ENCODE results near the gene ERAP2.

The ERAP2 gene

GRCh38 chr5:96883871-96884270 is 7.6 kb downstream of the ERAP2 start:
- Mint-ChIP-seq H3K36me3 (ENCODE audit: insufficient read depth) (peaks cover 63% of the 10 kb centered on the region), H3K4me3 (peak overlapping the region; percentile 64), H3K27ac (ENCODE audit: low read depth) (peak overlapping the region; percentile 92), H3K27me3 (no peaks in the 10 kb centered on the region), H3K4me1 (peaks cover 70% of the 10 kb centered on the region), H3K9me3 (no peaks in the 10 kb centered on the region)
- DNase-seq (ENCODE audit: low spot score in 2 of 2) (no peak), ATAC-seq (replicated peaks; ENCODE audit: extremely low read depth, poor library complexity, severe bottlenecking) (no peak)

GRCh38 chr5:96884995-96885394 is 8.7 kb downstream of the ERAP2 start:
- Mint-ChIP-seq H3K27me3 (no peaks in the 10 kb centered on the region), H3K4me3 (peak overlapping the region; percentile 43), H3K4me1 (peaks cover 71% of the 10 kb centered on the region), H3K9me3 (no peaks in the 10 kb centered on the region), H3K36me3 (ENCODE audit: insufficient read depth) (peaks cover 70% of the 10 kb centered on the region), H3K27ac (ENCODE audit: low read depth) (peak overlapping the region; percentile 92)
- ATAC-seq (replicated peaks; ENCODE audit: extremely low read depth, poor library complexity, severe bottlenecking) (peak; percentile 12), DNase-seq (ENCODE audit: low spot score in 2 of 2) (no peak)

GRCh38 chr5:96885518-96886338 is 9.4 kb downstream of the ERAP2 start:
- Mint-ChIP-seq H3K27me3 (no peaks in the 10 kb centered on the region), H3K9me3 (no peaks in the 10 kb centered on the region), H3K36me3 (ENCODE audit: insufficient read depth) (peaks cover 70% of the 10 kb centered on the region), H3K27ac (ENCODE audit: low read depth) (peak overlapping the region; percentile 92), H3K4me1 (peaks cover 64% of the 10 kb centered on the region), H3K4me3 (peak overlapping the region; percentile 43)
- ATAC-seq (replicated peaks; ENCODE audit: extremely low read depth, poor library complexity, severe bottlenecking) (peak; percentile 94), DNase-seq (ENCODE audit: low spot score in 2 of 2) (peak in 1 of 2 donors; percentile 21)

GRCh38 chr5:96893342-96893741 is 17.0 kb downstream of the ERAP2 start:
- Mint-ChIP-seq H3K9me3 (no peaks in the 10 kb centered on the region), H3K36me3 (ENCODE audit: insufficient read depth) (peaks cover 64% of the 10 kb centered on the region), H3K4me3 (no peak overlapping the region), H3K27me3 (no peaks in the 10 kb centered on the region), H3K27ac (ENCODE audit: low read depth) (peak overlapping the region; percentile 96), H3K4me1 (peaks cover 53% of the 10 kb centered on the region)
- no peak for DNase-seq (ENCODE audit: low spot score in 2 of 2)
- no peak for ATAC-seq (replicated peaks; ENCODE audit: extremely low read depth, poor library complexity, severe bottlenecking)

GRCh38 chr5:96896276-96896675 is 20.0 kb downstream of the ERAP2 start:
- DNase-seq (ENCODE audit: low spot score in 2 of 2) (no peak), ATAC-seq (replicated peaks; ENCODE audit: extremely low read depth, poor library complexity, severe bottlenecking) (peak; percentile 69)
- Mint-ChIP-seq H3K27me3 (no peaks in the 10 kb centered on the region), H3K9me3 (no peaks in the 10 kb centered on the region), H3K27ac (ENCODE audit: low read depth) (peak overlapping the region; percentile 96), H3K4me1 (peaks cover 56% of the 10 kb centered on the region), H3K4me3 (peak overlapping the region; percentile 77), H3K36me3 (ENCODE audit: insufficient read depth) (peaks cover 68% of the 10 kb centered on the region)

GRCh38 chr5:96896806-96897205 is 20.5 kb downstream of the ERAP2 start:
- Mint-ChIP-seq H3K36me3 (ENCODE audit: insufficient read depth) (peaks cover 71% of the 10 kb centered on the region), H3K4me3 (peak overlapping the region; percentile 77), H3K27me3 (no peaks in the 10 kb centered on the region), H3K27ac (ENCODE audit: low read depth) (peak overlapping the region; percentile 96), H3K4me1 (peaks cover 56% of the 10 kb centered on the region), H3K9me3 (no peaks in the 10 kb centered on the region)
- no peak for DNase-seq (ENCODE audit: low spot score in 2 of 2)
- peak; percentile 60 for ATAC-seq (replicated peaks; ENCODE audit: extremely low read depth, poor library complexity, severe bottlenecking)

- no peak for ATAC-seq (replicated peaks; ENCODE audit: extremely low read depth, poor library complexity, severe bottlenecking)
- Mint-ChIP-seq H3K4me3 (no peak overlapping the region), H3K27me3 (no peaks in the 10 kb centered on the region), H3K27ac (ENCODE audit: low read depth) (peak overlapping the region; percentile 42), H3K36me3 (ENCODE audit: insufficient read depth) (peaks cover 77% of the 10 kb centered on the region), H3K9me3 (no peaks in the 10 kb centered on the region), H3K4me1 (peaks cover 27% of the 10 kb centered on the region)
- no peak for DNase-seq (ENCODE audit: low spot score in 2 of 2)
Observed at GRCh38 chr5:96901384-96901783, 25.1 kb downstream of the ERAP2 start.

- ATAC-seq (replicated peaks; ENCODE audit: extremely low read depth, poor library complexity, severe bottlenecking) = no peak
- no peaks in the 10 kb centered on the region for H3K9me3 Mint-ChIP-seq
- H3K4me1 Mint-ChIP-seq = peaks cover 23% of the 10 kb centered on the region
- H3K27me3 Mint-ChIP-seq = no peaks in the 10 kb centered on the region
- H3K27ac Mint-ChIP-seq (ENCODE audit: low read depth) = peak overlapping the region; percentile 42
- H3K4me3 Mint-ChIP-seq = no peak overlapping the region
- no peak for DNase-seq (ENCODE audit: low spot score in 2 of 2)
- H3K36me3 Mint-ChIP-seq (ENCODE audit: insufficient read depth) = peaks cover 74% of the 10 kb centered on the region
Observed at GRCh38 chr5:96901841-96902240, 25.5 kb downstream of the ERAP2 start.

- ATAC-seq (replicated peaks; ENCODE audit: extremely low read depth, poor library complexity, severe bottlenecking) (no peak), DNase-seq (ENCODE audit: low spot score in 2 of 2) (no peak)
- H3K9me3 Mint-ChIP-seq = no peaks in the 10 kb centered on the region
- no peak overlapping the region for H3K4me3 Mint-ChIP-seq
- peaks cover 17% of the 10 kb centered on the region for H3K4me1 Mint-ChIP-seq
- peaks cover 66% of the 10 kb centered on the region for H3K36me3 Mint-ChIP-seq (ENCODE audit: insufficient read depth)
- no peaks in the 10 kb centered on the region for H3K27me3 Mint-ChIP-seq
- no peak overlapping the region for H3K27ac Mint-ChIP-seq (ENCODE audit: low read depth)
Observed at GRCh38 chr5:96902876-96903275, 26.6 kb downstream of the ERAP2 start.

- Mint-ChIP-seq H3K36me3 (ENCODE audit: insufficient read depth) (peaks cover 69% of the 10 kb centered on the region), H3K27ac (ENCODE audit: low read depth) (no peak overlapping the region), H3K27me3 (no peaks in the 10 kb centered on the region), H3K4me3 (no peak overlapping the region), H3K4me1 (peaks cover 17% of the 10 kb centered on the region), H3K9me3 (no peaks in the 10 kb centered on the region)
- DNase-seq (ENCODE audit: low spot score in 2 of 2) (no peak), ATAC-seq (replicated peaks; ENCODE audit: extremely low read depth, poor library complexity, severe bottlenecking) (no peak)
Observed at GRCh38 chr5:96903300-96903699, 27.0 kb downstream of the ERAP2 start.

GRCh38 chr5:96904054-96904931 is 28.0 kb downstream of the ERAP2 start:
- H3K36me3 Mint-ChIP-seq (ENCODE audit: insufficient read depth) = peaks cover 69% of the 10 kb centered on the region
- no peak for ATAC-seq (replicated peaks; ENCODE audit: extremely low read depth, poor library complexity, severe bottlenecking)
- H3K4me1 Mint-ChIP-seq = peaks cover 11% of the 10 kb centered on the region
- H3K27ac Mint-ChIP-seq (ENCODE audit: low read depth) = peak overlapping the region; percentile 5
- no peak for DNase-seq (ENCODE audit: low spot score in 2 of 2)
- no peak overlapping the region for H3K4me3 Mint-ChIP-seq
- no peaks in the 10 kb centered on the region for H3K9me3 Mint-ChIP-seq
- H3K27me3 Mint-ChIP-seq = no peaks in the 10 kb centered on the region

- DNase-seq (ENCODE audit: low spot score in 2 of 2) (no peak), ATAC-seq (replicated peaks; ENCODE audit: extremely low read depth, poor library complexity, severe bottlenecking) (no peak)
- Mint-ChIP-seq H3K9me3 (no peaks in the 10 kb centered on the region), H3K4me1 (peaks cover 10% of the 10 kb centered on the region), H3K27me3 (no peaks in the 10 kb centered on the region), H3K27ac (ENCODE audit: low read depth) (peak overlapping the region; percentile 81), H3K36me3 (ENCODE audit: insufficient read depth) (peaks cover 64% of the 10 kb centered on the region), H3K4me3 (no peak overlapping the region)
Observed at GRCh38 chr5:96905864-96906263, 29.6 kb downstream of the ERAP2 start.

All from central memory CD8-positive, alpha-beta T cell (primary cell).